Activated T-helper 1 cell treated with anti-CD3 and anti-CD28 coated beads, Interleukin-12 subunit alpha, Interleukin-12 subunit beta, Interleukin-2, Interleukin-4 antibody, amounts not matched to agents 30 ng/mL and 10 ng/mL and 1 ng/mL, durations not matched to agents 14 hours and 24 hours and 36 hours (primary cell): Measurements from ENCODE around the gene DAB1. TPM values are rescaled to one million over a fixed set of nuclear protein-coding genes. Genes with fewer than 3 reads are reported as not detected.

Experiments
- DNase-seq: peaks from one replicate; pipeline ENCODE4 v3.0.0; 2021; ENCODE audit warnings: low spot score
- H3K27ac Mint-ChIP-seq: one replicate; pipeline ENCODE4 v1.8.0; 2021; ENCODE audit warnings: mild to moderate bottlenecking, mixed read lengths
- H3K27me3 Mint-ChIP-seq: one replicate; pipeline ENCODE4 v1.8.0; 2022; ENCODE audit warnings: mild to moderate bottlenecking, moderate library complexity, mixed read lengths; ENCODE audit not compliant: insufficient read depth
- H3K36me3 Mint-ChIP-seq: one replicate; pipeline ENCODE4 v1.8.0; 2021; ENCODE audit warnings: low read depth, mixed read lengths
- H3K4me1 Mint-ChIP-seq: one replicate; pipeline ENCODE4 v1.8.0; 2021; ENCODE audit warnings: low read depth, mixed read lengths
- H3K4me3 Mint-ChIP-seq: one replicate; pipeline ENCODE4 v1.8.0; 2021; ENCODE audit warnings: mild to moderate bottlenecking, moderate library complexity, mixed read lengths
- H3K9me3 Mint-ChIP-seq: one replicate; pipeline ENCODE4 v1.8.0; 2021; ENCODE audit warnings: mixed read lengths
- intact Hi-C: fragments of 100-400 bp; cut with micrococcal nuclease; formaldehyde crosslinking; loops from one replicate; pipeline ENCODE4 v1.15.1; 2024
- total RNA-seq: library from RNA; stranded (reverse); gene quantifications from 2 replicates; pipeline ENCODE4 v1.2.3, GENCODE V29; 2022

The DAB1 gene
- total RNA-seq, 1 donor from 2014 or later: not detected

- Mint-ChIP-seq H3K36me3 (no peaks in the 10 kb centered on the region), H3K4me1 (no peaks in the 10 kb centered on the region), H3K9me3 (peaks cover 3% of the 10 kb centered on the region), H3K27me3 (no peaks in the 10 kb centered on the region), H3K4me3 (no peak overlapping the region), H3K27ac (no peak overlapping the region)
- no peak for DNase-seq
- intact Hi-C loops: no loop called here
These were observed 450.9 kb downstream of the DAB1 start for GRCh38 chr1:56972976-56973375.

DNA sequence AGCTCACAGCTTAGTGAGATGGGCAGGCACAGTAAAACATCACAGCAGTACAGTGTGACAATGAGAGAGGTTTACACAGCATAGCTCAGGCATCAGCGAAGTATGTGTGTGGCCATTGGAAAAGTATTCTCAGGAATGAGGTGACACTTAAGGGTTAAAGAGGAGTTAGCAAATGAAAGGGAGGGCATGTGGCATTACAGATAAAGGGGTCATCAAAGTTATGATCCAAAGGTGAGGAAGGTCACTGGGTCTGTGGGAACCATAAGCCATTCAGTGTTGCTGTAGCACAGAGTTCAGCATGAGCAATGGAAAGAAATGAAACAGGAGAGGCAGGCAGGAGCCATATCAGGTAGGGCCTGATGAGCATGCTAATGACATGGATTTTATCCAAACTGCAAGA lies 453.6 kb downstream of the DAB1 start:
- no peak overlapping the region for H3K4me3 Mint-ChIP-seq
- H3K4me1 Mint-ChIP-seq: no peaks in the 10 kb centered on the region
- no peaks in the 10 kb centered on the region for H3K36me3 Mint-ChIP-seq
- intact Hi-C loops: no loop called here
- no peaks in the 10 kb centered on the region for H3K27me3 Mint-ChIP-seq
- no peak overlapping the region for H3K27ac Mint-ChIP-seq
- no peak for DNase-seq
- H3K9me3 Mint-ChIP-seq: peaks cover 3% of the 10 kb centered on the region

DNA sequence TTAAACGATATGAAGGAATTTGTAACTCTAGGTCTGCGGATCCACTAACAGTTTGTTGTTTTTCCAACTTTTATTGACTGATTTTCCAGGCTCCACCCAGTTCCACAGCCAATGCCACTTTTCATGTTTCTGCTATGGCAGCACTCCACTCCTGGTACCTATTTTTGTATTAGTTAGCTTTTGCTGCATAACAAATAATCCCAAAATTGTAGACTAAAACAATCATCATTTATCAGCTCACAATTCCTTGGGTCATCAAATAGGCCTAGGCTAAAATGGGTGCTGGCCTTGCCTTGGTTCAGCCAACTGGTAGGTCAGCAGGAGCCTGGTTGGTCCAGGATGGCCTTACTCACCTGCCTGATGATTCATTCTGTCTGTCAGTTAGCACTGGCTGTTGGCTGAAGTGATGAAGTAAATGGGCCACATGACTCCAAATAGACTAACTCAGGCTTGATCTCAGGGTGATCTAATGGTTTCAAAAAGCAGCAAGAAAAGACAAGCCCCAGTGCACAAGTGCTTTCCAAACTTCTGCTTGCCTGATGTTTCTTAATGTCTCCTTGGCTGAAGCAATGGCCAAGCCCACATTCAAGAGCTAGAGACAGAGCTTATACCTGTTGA lies 454.9 kb downstream of the DAB1 start:
- H3K4me3 Mint-ChIP-seq: no peak overlapping the region
- no peak overlapping the region for H3K27ac Mint-ChIP-seq
- H3K4me1 Mint-ChIP-seq: no peaks in the 10 kb centered on the region
- peaks cover 3% of the 10 kb centered on the region for H3K9me3 Mint-ChIP-seq
- intact Hi-C loops: loop anchor here (2.0 kb wide), 1 partner anchor 136 kb away; no protein-coding TSS in a partner anchor
- H3K36me3 Mint-ChIP-seq: no peaks in the 10 kb centered on the region
- no peak for DNase-seq
- H3K27me3 Mint-ChIP-seq: no peaks in the 10 kb centered on the region

GRCh38 chr1:56967900-56968832 lies 455.7 kb downstream of the DAB1 start:
- intact Hi-C loops: loop anchor here (2.0 kb wide), 1 partner anchor 135 kb away; no protein-coding TSS in a partner anchor
- no peak overlapping the region for H3K4me3 Mint-ChIP-seq
- H3K4me1 Mint-ChIP-seq: no peaks in the 10 kb centered on the region
- H3K36me3 Mint-ChIP-seq: no peaks in the 10 kb centered on the region
- no peaks in the 10 kb centered on the region for H3K27me3 Mint-ChIP-seq
- peaks cover 3% of the 10 kb centered on the region for H3K9me3 Mint-ChIP-seq
- H3K27ac Mint-ChIP-seq: no peak overlapping the region
- DNase-seq: no peak

DNA sequence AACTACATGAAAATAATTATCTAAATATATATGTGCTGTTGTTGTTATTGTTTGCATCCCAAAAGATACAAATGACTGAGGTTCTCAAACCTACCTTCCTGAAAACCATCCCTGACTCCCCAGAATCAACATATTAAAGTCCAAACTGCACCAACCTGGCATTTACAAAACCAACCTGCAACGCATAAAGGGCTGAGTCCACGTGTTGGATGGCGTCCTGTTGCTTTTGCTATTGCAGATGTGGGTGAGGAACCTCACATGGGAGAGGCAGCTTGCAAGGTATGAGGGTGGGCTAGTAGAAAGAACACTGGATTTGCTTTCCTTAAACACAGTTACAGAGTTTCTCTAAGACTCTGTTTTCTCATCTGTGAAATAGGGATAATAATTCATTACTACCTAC lies 456.5 kb downstream of the DAB1 start:
- H3K9me3 Mint-ChIP-seq: peaks cover 3% of the 10 kb centered on the region
- intact Hi-C loops: no loop called here
- H3K4me1 Mint-ChIP-seq: no peaks in the 10 kb centered on the region
- H3K27me3 Mint-ChIP-seq: no peaks in the 10 kb centered on the region
- H3K4me3 Mint-ChIP-seq: no peak overlapping the region
- H3K27ac Mint-ChIP-seq: no peak overlapping the region
- H3K36me3 Mint-ChIP-seq: no peaks in the 10 kb centered on the region
- DNase-seq: no peak

- Mint-ChIP-seq H3K4me1 (no peaks in the 10 kb centered on the region), H3K36me3 (no peaks in the 10 kb centered on the region), H3K4me3 (no peak overlapping the region), H3K9me3 (peaks cover 3% of the 10 kb centered on the region), H3K27me3 (no peaks in the 10 kb centered on the region), H3K27ac (no peak overlapping the region)
- intact Hi-C loops: no loop called here
- DNase-seq: no peak
These were observed 457.2 kb downstream of the DAB1 start for GRCh38 chr1:56966698-56966999.

GRCh38 chr1:56965916-56966697 lies 457.8 kb downstream of the DAB1 start, which contains the start of gene C8B:
C8B (minus strand) TSS chr1:56966015; CDS start chr1:56965948, 67 bp downstream.
- no peaks in the 10 kb centered on the region for H3K27me3 Mint-ChIP-seq
- H3K4me1 Mint-ChIP-seq: no peaks in the 10 kb centered on the region
- intact Hi-C loops: no loop called here
- no peak for DNase-seq
- no peaks in the 10 kb centered on the region for H3K36me3 Mint-ChIP-seq
- no peak within 1 kb of the TSS for H3K27ac Mint-ChIP-seq
- no peak within 1 kb of the TSS for H3K4me3 Mint-ChIP-seq
- H3K9me3 Mint-ChIP-seq: peaks cover 3% of the 10 kb centered on the region

- Mint-ChIP-seq H3K4me1 (no peaks in the 10 kb centered on the region), H3K27me3 (no peaks in the 10 kb centered on the region), H3K36me3 (no peaks in the 10 kb centered on the region), H3K9me3 (peaks cover 3% of the 10 kb centered on the region), H3K4me3 (no peak overlapping the region), H3K27ac (no peak overlapping the region)
- DNase-seq: no peak
- intact Hi-C loops: no loop called here
These were observed 458.7 kb downstream of the DAB1 start for GRCh38 chr1:56965191-56965590.

- no peaks in the 10 kb centered on the region for H3K4me1 Mint-ChIP-seq
- no peak for DNase-seq
- no peaks in the 10 kb centered on the region for H3K27me3 Mint-ChIP-seq
- H3K27ac Mint-ChIP-seq: no peak overlapping the region
- peaks cover 3% of the 10 kb centered on the region for H3K9me3 Mint-ChIP-seq
- no peak overlapping the region for H3K4me3 Mint-ChIP-seq
- H3K36me3 Mint-ChIP-seq: no peaks in the 10 kb centered on the region
- intact Hi-C loops: no loop called here
These were observed 459.4 kb downstream of the DAB1 start for GRCh38 chr1:56964349-56965017.

- Mint-ChIP-seq H3K9me3 (peaks cover 2% of the 10 kb centered on the region), H3K4me1 (no peaks in the 10 kb centered on the region), H3K27me3 (no peaks in the 10 kb centered on the region), H3K4me3 (no peak overlapping the region), H3K27ac (no peak overlapping the region), H3K36me3 (no peaks in the 10 kb centered on the region)
- no peak for DNase-seq
- intact Hi-C loops: no loop called here
These were observed 460.2 kb downstream of the DAB1 start for GRCh38 chr1:56963667-56964066.

DNA sequence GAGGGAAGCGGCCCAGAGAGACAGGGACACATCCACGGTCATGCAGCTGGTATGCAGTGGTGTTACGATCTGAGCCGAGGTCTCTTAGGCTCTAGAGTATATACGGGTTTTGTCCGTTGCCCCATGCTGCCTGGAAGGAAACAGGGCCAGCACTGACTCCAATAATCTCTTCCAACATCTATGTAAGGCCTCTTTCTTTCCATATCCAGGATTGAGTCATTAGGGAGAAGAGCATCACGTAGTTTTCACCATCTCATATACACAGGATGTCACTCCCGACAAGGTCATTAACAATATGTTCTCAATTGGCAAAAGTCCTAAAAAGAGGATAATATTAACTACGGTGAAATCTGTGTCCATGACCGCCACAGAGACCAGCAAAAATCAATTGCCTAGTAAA lies 462.4 kb downstream of the DAB1 start:
- DNase-seq: no peak
- Mint-ChIP-seq H3K4me3 (no peak overlapping the region), H3K4me1 (no peaks in the 10 kb centered on the region), H3K36me3 (no peaks in the 10 kb centered on the region), H3K27ac (no peak overlapping the region), H3K9me3 (no peaks in the 10 kb centered on the region), H3K27me3 (no peaks in the 10 kb centered on the region)
- intact Hi-C loops: no loop called here

DNA sequence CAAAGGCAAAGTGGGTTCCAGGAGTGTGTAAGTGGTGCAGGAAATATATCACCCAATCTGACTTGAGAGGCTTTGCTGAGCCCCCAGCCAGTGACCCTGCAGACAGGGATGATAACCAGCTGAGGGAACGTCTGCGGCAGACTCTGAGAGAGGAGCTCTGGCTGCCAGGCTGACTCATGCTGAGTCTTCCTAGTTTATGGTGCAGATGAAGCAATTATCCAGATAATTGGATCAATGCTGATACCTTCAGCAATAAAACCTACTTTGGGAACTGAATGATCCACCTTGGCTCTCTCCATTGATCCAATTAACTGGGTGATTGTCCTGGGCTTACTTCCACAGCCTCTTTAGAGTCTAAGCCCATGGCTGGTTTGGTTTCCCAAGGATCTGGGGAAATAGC lies 465.3 kb downstream of the DAB1 start:
- Mint-ChIP-seq H3K27me3 (peaks cover 3% of the 10 kb centered on the region), H3K27ac (no peak overlapping the region), H3K4me1 (no peaks in the 10 kb centered on the region), H3K36me3 (no peaks in the 10 kb centered on the region), H3K4me3 (no peak overlapping the region), H3K9me3 (no peaks in the 10 kb centered on the region)
- DNase-seq: no peak
- intact Hi-C loops: no loop called here
